IgD-negative memory B cell (primary cell): ENCODE measurements around the gene ZNF674. TPM values are rescaled to one million over a fixed set of nuclear protein-coding genes. Genes with fewer than 3 reads are reported as not detected.
"Not testable (repeated sequence)": the region's sequence is repeated elsewhere in the genome, so short reads cannot be mapped to it uniquely, and the experiment has no call there.

Experiments
- H3K27ac Mint-ChIP-seq, 3 donors: one replicate each; pipeline ENCODE4 v1.8.0; 2020 to 2022; ENCODE audit warnings: mild to moderate bottlenecking in 3 of 3, mixed read lengths in 3 of 3, moderate library complexity in 1 of 3
- H3K27me3 Mint-ChIP-seq: one replicate; pipeline ENCODE4 v1.8.0; 2021; ENCODE audit warnings: mixed read lengths
- H3K36me3 Mint-ChIP-seq: one replicate; pipeline ENCODE4 v1.8.0; 2020; ENCODE audit warnings: mild to moderate bottlenecking, mixed read lengths
- H3K4me1 Mint-ChIP-seq, 3 donors: one replicate each; pipeline ENCODE4 v1.8.0; 2020 to 2022; ENCODE audit warnings: mixed read lengths in 3 of 3, mild to moderate bottlenecking in 1 of 3
- H3K4me3 Mint-ChIP-seq, 4 donors: one replicate each; pipeline ENCODE4 v1.8.0; 2020 to 2022; ENCODE audit warnings: mild to moderate bottlenecking in 4 of 4, mixed read lengths in 4 of 4, moderate library complexity in 3 of 4
- H3K9me3 Mint-ChIP-seq, 3 donors: one replicate each; pipeline ENCODE4 v1.8.0; 2020 to 2021; ENCODE audit warnings: mixed read lengths in 3 of 3, mild to moderate bottlenecking in 1 of 3
- polyA plus RNA-seq: library from polyadenylated mRNA; unstranded; fragments of 300-500 nt; fragmentation: Illumina TruSeq; gene quantifications from one replicate; pipeline ENCODE4 v1.2.3, GENCODE V29; 2021

ZNF674 gene
- polyA plus RNA-seq, 1 donor from 2014 or later = 0.23 TPM

DNA sequence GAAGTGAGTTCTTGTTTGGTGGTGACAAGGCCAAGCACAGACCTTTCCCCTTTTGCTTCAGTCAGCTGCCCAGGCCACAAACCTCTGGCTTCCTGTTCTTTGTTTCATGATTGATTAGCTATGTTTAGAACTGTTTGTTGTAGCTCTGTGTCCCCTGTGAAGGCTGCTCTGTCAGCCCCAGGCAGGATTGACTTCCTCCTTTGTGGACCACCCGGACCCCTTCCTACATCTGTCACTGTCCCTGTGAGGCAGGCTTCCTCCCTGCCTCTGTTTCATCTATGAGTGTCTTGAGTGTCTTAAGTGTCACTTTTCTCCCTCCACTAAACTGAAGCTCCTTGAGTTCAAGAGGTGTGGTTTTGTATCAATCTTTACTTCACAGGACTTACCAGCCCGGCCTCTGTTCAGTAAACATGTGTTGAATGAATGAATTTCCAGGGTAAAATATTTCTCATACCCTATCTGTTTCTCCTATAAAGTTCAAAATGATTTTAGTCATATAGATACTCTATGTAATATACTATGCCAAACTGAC lies 83.5 kb downstream of the ZNF674 start:
- peaks cover 5 to 15% (median 9%) of the 10 kb centered on the region in 3 donors for H3K4me1 Mint-ChIP-seq
- H3K36me3 Mint-ChIP-seq = peaks cover 2% of the 10 kb centered on the region
- peak overlapping the region; percentile 1 to 73 (median 48) for H3K27ac Mint-ChIP-seq
- H3K9me3 Mint-ChIP-seq = no peaks in the 10 kb centered on the region
- H3K4me3 Mint-ChIP-seq = peak overlapping the region in 2 of 4 donors; percentile 30 to 59
- H3K27me3 Mint-ChIP-seq = no peaks in the 10 kb centered on the region

DNA sequence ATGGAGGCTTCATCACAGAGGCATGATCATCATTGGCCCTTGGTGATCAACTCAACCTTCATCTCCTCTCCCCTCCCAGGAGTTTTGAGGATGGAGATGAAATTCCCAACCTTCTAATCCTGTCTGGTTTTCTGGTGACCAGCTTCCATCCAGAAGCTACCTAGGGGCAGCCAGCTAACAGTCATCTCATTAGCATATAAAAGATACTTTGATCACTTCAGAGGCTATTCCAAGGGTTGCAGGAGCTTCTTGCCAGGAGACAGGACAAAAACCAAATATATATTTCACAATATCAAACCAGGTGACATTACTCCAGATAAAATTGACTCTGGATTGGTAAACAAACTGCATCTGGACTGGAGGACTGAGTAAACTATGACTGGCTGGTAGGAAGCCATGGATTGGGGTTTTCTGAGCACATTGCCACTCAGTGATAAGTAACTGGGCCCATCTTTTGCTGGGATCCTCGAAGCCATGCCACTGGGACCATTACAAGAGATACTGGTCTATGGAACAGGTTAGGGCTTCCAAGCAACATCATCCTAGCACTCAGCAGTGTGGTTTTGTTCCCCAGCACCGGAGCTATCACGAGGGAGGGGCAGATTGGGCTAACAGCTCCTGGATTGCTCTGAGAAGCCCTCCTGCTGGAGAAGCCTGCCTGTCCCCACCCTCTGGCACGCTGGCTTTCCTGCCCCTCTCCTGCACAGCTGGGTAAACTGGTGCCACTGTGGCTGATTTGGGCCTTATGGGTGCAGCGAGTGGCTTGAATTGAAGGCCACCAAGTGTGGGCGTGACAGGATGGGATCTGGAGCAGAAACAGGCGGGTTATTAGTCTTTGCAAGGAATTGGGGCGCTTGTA lies 84.2 kb downstream of the ZNF674 start:
- H3K27me3 Mint-ChIP-seq, H3K36me3 Mint-ChIP-seq, H3K9me3 Mint-ChIP-seq: not testable (repeated sequence)
- Mint-ChIP-seq H3K4me3 (peak overlapping the region in 1 of 4 donors; percentile 30), H3K27ac (peak overlapping the region in 2 of 3 donors; percentile 1 to 73), H3K4me1 (peaks cover 5 to 15% (median 9%) of the 10 kb centered on the region in 3 donors)

DNA sequence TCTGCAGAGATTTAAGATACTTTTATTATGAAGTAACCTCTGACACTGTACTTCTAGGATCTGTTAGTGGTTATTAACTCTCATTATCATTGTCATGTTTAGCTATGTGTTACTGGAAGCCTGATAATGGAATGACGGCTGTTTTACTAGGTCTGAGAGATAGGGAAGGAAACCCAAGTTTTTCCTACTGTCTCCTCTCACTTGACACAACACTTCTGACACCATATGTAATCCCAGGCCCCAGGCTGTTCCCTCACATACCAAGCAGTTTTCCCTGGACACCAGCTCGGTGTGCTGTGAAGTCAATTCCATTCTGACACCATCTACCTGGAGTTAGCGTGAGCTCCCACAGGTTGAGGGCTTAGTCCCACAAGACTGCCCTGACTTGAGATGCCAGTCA lies 85.6 kb downstream of the ZNF674 start:
- Mint-ChIP-seq H3K4me3 (no peak overlapping the region), H3K36me3 (peaks cover 2% of the 10 kb centered on the region), H3K4me1 (peaks cover 7 to 15% (median 9%) of the 10 kb centered on the region in 3 donors), H3K27ac (no peak overlapping the region), H3K9me3 (no peaks in the 10 kb centered on the region), H3K27me3 (no peaks in the 10 kb centered on the region)

DNA sequence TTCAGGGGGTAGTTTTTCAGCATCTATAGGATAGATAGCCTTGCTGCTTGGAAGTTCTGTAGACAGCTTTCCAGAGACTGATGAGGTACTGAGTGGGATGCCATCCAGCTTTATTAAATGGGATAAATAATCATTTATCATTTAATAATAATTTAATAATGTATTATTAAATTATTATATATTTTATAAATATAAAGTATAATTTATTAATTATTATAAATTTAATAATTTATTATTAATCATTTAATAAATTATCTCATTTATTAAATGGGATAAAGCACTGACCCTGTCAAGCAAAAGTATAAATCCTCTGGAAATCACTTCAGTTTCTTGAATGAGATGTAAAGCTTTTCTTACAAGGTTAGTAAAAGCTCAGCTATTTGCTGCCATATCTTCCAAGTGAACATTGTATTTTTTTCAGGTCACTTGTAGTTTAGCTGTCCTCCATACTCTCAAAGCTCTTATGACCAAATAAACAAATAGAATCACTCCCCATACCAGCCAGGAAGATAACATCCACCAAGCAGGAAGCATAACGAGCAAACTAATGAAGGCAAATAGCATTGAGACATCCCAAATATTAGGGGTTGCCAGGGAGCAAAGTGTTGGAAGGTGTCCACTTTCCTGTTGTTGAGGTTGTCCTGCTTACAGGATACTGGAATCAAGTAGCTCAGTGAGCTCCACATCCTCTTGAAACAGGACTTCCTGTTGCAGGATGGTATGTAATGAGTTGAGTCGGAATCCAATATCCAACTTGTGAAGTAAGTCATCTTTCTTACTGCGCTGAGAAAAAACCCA lies 88.9 kb downstream of the ZNF674 start:
- H3K27me3 Mint-ChIP-seq = no peaks in the 10 kb centered on the region
- no peak overlapping the region for H3K4me3 Mint-ChIP-seq

More for the DNA sequence above, 88.9 kb downstream of the ZNF674 start:
- Mint-ChIP-seq H3K4me1 (peaks cover 1 to 4% (median 2%) of the 10 kb centered on the region in 3 donors), H3K9me3 (no peaks in the 10 kb centered on the region), H3K27ac (no peak overlapping the region), H3K36me3 (peaks cover 2% of the 10 kb centered on the region)

Other genes starting within 250 kb of the ZNF674 start
- 4.0 TPM for gene CHST7, start 28.3 kb upstream of the ZNF674 start, polyA plus RNA-seq
- 18.7 TPM for gene SLC9A7, start 213.7 kb upstream of the ZNF674 start, polyA plus RNA-seq